Stimulated activated CD4-positive, alpha-beta T cell treated with anti-CD3 and anti-CD28 coated beads, TNF-alpha, amount 100 ng/mL, for 4 hours (primary cell): ENCODE results near the gene ZNF865.

Experiments
- DNase-seq, 3 experiments: peaks; one replicate each; pipeline ENCODE4 v3.0.0-alpha.2; 2020; ENCODE audit warnings: low read depth in 3 of 3

The ZNF865 gene

GRCh38 chr19:55644842-55645511, 39.5 kb downstream of the ZNF865 start:
- no peak for DNase-seq

DNA sequence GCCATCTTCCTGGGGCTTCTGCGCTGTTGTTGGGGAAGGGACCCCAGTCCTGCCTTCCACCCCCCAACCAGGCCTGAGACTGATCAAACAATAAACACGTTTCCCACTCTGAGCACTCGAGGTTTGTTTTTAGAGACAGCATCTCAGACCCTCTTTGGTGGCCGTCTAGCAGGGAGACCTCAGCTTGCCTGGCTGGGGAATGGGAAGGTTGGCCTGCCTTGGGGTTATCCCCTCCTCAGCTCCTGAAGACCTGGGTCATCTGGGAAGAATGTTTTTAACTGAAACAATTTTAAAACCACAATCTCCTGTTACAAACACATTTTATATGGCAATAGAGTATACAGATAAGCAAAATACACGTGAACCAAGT, 40.0 kb downstream of the ZNF865 start:
- no peak for DNase-seq

- no peak for DNase-seq
Observed at GRCh38 chr19:55646889-55647731, 41.7 kb downstream of the ZNF865 start.

GRCh38 chr19:55647732-55648584, 42.5 kb downstream of the ZNF865 start, which contains the start of gene CCDC106:
TSS of gene CCDC106 (plus strand) at chr19:55648212. CDS start at chr19:55649047, 835 bp downstream.
- DNase-seq = peak in 2 of 3 experiments; percentile 33 to 51

DNA sequence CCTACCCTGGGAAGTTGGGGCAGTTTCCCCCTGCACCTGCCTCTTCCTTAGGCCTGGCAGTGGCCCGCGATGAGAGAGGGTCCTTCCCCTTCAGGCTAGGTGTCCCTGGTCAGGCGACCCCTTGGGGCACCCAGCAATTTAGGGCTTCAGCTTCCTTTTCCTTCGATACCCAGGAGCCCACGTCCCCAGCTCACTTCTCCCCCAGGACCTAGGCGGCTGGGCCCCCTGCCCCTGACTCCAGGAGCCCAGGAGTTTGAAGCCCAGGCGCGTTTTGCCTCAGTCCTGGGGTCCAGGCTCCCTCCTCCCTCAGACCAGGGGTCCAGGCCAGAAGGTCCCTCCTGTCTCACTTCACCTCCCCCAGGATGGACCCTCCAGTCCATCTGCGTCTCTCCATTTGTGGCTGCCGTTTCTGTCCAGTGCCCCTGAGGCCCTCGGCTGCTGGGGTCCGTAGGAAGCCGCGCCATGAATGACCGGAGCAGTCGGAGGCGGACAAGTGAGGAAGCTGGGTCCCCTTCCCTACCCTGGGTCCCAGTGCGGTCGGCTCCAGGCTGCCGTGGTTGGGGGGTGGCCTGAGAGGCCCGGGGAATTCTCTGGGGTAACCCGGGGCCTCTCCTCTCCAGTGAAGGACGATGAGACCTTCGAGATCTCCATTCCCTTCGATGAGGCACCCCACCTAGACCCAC, 43.3 kb downstream of the ZNF865 start:
- DNase-seq = no peak

DNA sequence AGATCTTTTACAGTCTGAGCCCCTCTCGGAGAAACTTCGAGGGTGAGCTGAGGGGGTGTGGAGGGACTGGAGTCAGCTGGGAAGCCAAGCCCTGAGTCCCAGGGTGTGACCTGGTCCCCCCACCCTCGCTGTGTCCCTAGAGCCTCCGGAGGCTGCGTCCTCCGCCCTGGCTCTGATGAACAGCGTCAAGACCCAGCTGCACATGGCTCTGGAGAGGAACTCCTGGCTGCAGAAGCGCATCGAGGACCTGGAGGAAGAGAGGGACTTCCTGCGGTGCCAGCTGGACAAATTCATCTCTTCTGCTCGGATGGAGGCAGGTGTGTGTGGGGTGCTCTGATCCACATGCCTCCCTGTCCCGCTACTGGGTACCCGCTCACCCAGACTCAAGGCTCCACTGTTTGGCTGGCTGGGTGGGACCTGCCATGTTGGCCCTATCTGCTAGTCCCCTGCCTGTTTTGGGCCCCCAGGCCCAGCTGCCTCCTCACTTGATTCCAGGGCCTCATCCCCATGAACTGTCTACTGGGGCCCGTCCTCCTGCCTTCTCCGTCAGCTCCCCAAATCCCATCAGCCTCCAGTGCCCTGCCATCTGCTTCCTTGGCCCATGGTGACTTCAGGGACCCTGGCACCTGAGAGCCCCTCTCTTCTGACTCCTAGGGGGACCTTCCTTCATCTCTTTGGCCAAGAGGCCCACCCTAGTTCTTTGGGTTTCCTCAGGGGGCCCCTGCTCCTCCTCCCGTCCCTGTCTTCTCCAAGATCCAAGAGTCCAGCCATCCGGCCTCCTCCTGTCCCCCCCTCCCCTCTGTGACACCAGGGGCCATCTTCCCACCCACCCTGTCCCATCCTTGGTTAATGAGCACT, 44.0 kb downstream of the ZNF865 start:
- no peak for DNase-seq

GRCh38 chr19:55650126-55650557, 44.7 kb downstream of the ZNF865 start:
- no peak for DNase-seq

- no peak for DNase-seq
Observed at GRCh38 chr19:55650602-55651230, 45.3 kb downstream of the ZNF865 start.

DNA sequence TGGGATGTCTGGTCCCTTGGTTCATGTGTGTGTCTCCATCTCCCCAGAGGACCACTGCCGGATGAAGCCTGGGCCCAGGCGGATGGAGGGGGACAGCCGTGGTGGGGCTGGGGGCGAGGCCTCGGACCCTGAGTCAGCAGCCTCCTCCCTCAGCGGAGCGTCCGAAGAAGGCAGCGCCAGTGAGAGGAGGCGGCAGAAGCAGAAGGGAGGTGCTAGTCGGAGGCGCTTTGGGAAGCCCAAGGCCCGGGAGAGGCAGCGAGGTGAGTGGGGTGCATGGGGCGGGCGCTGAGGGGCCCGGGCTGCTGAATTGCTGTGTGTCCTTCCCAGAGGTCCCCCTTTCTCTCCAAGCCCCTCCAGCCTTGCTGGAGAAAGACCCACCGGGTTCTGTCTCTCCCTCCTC, 45.8 kb downstream of the ZNF865 start:
- DNase-seq = no peak

- DNase-seq = no peak
Observed at GRCh38 chr19:55652311-55653128, 47.1 kb downstream of the ZNF865 start.

DNA sequence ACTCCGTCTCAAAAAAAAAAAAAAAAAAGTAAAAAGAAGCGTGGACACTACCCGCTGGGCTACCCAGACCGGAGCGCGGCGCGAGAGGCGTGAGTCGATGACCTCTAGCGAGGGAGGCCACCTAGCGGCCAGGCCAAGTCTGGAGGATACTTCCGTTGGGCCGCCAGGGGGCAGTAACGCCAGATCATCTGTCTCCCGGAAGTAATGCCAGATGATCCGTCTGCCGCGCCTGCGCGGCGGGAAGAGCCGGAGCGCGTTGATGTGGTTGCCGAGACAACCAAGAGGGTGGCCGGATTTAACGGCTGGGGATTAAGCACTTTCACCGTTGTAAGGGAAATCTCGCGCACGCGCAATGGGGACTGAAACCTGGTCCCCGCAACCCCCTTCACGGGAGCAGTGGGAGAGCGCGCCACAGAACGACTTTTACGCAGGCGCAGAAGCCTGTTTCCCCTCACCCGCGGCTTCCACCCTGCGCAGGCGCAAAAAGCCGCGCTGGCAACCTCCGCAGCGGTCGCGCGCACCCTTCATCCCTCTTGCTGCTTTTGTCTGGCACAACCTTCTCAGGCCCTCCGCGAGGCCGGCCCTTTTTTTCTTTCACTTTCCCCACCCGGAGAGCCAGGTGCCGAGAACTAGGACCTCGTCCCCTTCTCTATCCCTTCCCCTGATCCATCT, 48.3 kb downstream of the ZNF865 start:
- DNase-seq = peak; percentile 97 to 99 (median 98)

- DNase-seq = peak; percentile 97
Observed at GRCh38 chr19:55654323-55654867, 48.9 kb downstream of the ZNF865 start.

GRCh38 chr19:55654868-55655647, 49.6 kb downstream of the ZNF865 start, which contains the start of gene U2AF2:
TSS of gene U2AF2 (plus strand) at chr19:55655035. CDS start at chr19:55655105, 70 bp downstream.
- DNase-seq = peak; percentile 96 to 97 (median 96)

DNA sequence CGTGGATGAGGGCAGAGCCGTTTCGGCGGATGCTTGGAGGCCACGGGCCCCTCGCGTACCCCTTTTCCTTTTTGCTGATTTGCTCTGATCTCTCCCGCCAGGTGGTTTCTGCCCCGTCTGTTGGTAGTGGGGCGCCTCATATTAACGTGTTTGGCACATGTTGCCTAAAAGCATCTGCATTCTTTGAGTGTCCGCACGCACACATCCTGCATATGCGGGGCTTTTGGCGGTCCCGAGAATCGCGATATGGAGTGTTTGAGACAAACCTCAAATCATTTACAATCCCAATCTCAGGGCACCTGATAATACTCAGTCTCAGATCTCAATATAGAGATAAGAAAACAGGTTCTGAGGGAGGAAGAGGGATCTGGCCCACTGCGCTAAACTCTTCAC, 50.2 kb downstream of the ZNF865 start:
- DNase-seq = no peak

GRCh38 chr19:55656552-55656951, 51.1 kb downstream of the ZNF865 start:
- no peak for DNase-seq

GRCh38 chr19:55656988-55657747, 51.7 kb downstream of the ZNF865 start:
- no peak for DNase-seq
